Measurements from ENCODE around the gene HMX2. TPM values are rescaled to one million over a fixed set of nuclear protein-coding genes. Genes with fewer than 3 reads are reported as not detected.

Gene HMX2
- total and polyA plus RNA-seq, 8 donors: 0.14 to 0.25 (median 0.17) TPM; not detected in 4

- no peak for FAIRE-seq
- 9% methylated on average over 7 of the region's 7 CpGs for WGBS, 2 donors
- no peak for DNase-seq
- Histone ChIP-seq H3K27me3 (peaks cover 11 to 73% (median 38%) of the 10 kb centered on the region in 4 donors), H3K4me1 (peaks cover 0 to 27% (median 11%) of the 10 kb centered on the region in 3 donors), H3K36me3 (no peaks in the 10 kb centered on the region), H3K27ac (no peak overlapping the region), H3K4me3 (peak overlapping the region in 1 of 4 donors; percentile 3), H3K9me3 (no peaks in the 10 kb centered on the region)
- intact Hi-C loops (cut with DNase I): loop anchor here in 2 of 3 donors (10.0 kb wide), 2 partner anchors 246 to 426 kb away; no protein-coding TSS in a partner anchor
- TF ChIP-seq, protein P1, sequence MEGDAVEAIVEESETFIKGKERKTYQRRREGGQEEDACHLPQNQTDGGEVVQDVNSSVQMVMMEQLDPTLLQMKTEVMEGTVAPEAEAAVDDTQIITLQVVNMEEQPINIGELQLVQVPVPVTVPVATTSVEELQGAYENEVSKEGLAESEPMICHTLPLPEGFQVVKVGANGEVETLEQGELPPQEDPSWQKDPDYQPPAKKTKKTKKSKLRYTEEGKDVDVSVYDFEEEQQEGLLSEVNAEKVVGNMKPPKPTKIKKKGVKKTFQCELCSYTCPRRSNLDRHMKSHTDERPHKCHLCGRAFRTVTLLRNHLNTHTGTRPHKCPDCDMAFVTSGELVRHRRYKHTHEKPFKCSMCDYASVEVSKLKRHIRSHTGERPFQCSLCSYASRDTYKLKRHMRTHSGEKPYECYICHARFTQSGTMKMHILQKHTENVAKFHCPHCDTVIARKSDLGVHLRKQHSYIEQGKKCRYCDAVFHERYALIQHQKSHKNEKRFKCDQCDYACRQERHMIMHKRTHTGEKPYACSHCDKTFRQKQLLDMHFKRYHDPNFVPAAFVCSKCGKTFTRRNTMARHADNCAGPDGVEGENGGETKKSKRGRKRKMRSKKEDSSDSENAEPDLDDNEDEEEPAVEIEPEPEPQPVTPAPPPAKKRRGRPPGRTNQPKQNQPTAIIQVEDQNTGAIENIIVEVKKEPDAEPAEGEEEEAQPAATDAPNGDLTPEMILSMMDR (IDR thresholded peaks at IDR 0.05): no peak
- ATAC-seq: no peak
These were observed 8.8 kb upstream of the HMX2 start for GRCh38 chr10:123139165-123139520.

DNA sequence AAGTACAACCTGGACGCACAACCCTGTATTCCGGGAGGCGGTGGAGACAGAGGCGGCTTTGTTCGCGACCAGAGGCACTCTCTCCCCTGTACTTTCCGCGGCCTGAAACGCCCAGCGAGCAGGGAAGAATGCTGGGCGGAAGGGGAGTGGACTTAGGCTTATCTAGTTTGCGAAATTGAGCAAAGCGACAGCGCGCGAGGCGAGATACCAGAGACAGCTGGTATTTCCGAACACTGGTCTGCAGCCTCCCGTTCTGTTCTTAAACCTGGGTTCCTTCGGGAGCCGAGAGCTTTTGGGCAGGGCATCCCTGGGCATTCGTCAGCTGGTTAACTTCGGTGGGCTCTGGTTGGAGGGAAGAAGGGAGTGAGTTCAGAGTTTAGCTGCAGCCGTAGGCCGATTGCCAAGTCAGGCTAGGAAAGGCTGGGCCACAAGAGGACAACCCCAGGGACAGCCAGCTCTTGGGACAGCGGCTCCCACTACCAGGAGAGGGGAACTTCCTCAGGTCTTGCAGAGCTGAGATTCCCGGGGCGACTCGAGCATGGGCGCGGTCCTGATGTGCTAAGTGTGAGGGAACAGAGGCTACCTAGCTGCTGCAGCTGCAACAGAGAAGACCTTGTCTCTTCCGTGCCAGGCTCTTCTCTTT lies 8.3 kb upstream of the HMX2 start:
- H3K9me3 ChIP-seq: no peaks in the 10 kb centered on the region
- TF ChIP-seq, protein P1 (IDR thresholded peaks at IDR 0.05): no peak
- no peak overlapping the region for H3K27ac ChIP-seq
- 2 to 4% methylated on average over 29 to 32 of the region's 32 CpGs for WGBS, 2 donors
- ATAC-seq (peak; percentile 71 to 88 (median 82)), DNase-seq (peak in 5 of 6 donors; percentile 49 to 71 (median 59)), FAIRE-seq (no peak)
- intact Hi-C loops (cut with DNase I): loop anchor here in 2 of 3 donors (10.0 kb wide), 2 partner anchors 245 to 425 kb away; no protein-coding TSS in a partner anchor
- peaks cover 11 to 74% (median 36%) of the 10 kb centered on the region in 4 donors for H3K27me3 ChIP-seq
- no peaks in the 10 kb centered on the region for H3K36me3 ChIP-seq
- H3K4me1 ChIP-seq: peaks cover 0 to 27% (median 11%) of the 10 kb centered on the region in 3 donors
- H3K4me3 ChIP-seq: peak overlapping the region in 1 of 4 donors; percentile 3

DNA sequence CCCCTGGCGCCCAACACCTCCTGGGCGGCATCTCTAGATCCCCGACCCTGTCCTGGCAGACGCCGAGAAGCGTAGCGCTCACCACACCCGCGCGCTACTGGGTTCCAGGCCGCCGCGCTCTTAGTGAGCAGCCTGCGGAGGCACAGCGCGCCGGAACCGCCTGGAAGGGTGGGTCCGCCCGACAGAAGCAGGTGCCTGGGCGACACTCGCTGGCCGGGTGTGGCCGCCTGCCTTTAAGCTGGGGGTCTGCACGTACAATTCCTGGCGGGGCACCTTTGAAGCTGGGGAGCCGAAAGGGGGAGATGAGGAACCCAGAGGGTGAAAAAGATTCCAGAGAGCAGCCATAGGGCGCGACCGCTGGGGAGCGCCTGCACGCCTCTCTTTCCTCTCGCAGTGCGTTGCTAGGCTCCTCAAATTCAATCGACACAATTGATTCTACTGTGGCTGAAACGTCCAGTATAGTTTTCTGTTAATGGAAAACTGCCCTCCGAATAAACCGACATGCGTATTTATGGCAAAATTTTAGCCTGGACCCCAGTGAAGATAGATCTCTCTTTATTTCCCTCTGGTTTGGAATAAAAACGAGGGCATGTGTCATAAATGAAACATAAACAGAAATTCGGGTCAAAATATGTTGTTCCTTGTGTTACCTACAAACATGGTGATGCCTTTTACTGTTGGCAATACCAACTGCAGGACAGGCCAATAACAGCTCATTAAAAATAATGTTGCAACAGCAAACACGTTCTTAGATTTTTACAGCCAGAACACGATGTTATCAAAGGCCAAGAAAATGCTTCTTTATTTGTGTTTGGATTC lies 7.6 kb upstream of the HMX2 start:
- peak overlapping the region in 1 of 4 donors; percentile 3 for H3K4me3 ChIP-seq
- WGBS, 2 donors: 3 to 5% methylated on average over 42 to 43 of the region's 43 CpGs
- no peak for FAIRE-seq
- H3K27ac ChIP-seq: no peak overlapping the region
- H3K9me3 ChIP-seq: no peaks in the 10 kb centered on the region
- DNase-seq: peak in 1 of 6 donors; percentile 55
- peaks cover 0 to 24% (median 11%) of the 10 kb centered on the region in 3 donors for H3K4me1 ChIP-seq
- TF ChIP-seq, protein P1 (IDR thresholded peaks at IDR 0.05): no peak
- ATAC-seq: peak in 2 of 4 donors; percentile 10 to 17
- H3K27me3 ChIP-seq: peaks cover 11 to 74% (median 32%) of the 10 kb centered on the region in 4 donors
- H3K36me3 ChIP-seq: no peaks in the 10 kb centered on the region
- intact Hi-C loops (cut with DNase I): no loop called here

- H3K36me3 ChIP-seq: no peaks in the 10 kb centered on the region
- DNase-seq: no peak
- H3K27me3 ChIP-seq: peaks cover 10 to 76% (median 32%) of the 10 kb centered on the region in 4 donors
- intact Hi-C loops (cut with DNase I): no loop called here
- H3K4me1 ChIP-seq: peaks cover 0 to 20% (median 11%) of the 10 kb centered on the region in 3 donors
- no peak for FAIRE-seq
- ATAC-seq: no peak
- TF ChIP-seq, protein P1 (IDR thresholded peaks at IDR 0.05): no peak
- 4 to 8% methylated on average over 6 of the region's 6 CpGs for WGBS, 2 donors
- no peaks in the 10 kb centered on the region for H3K9me3 ChIP-seq
- no peak overlapping the region for H3K27ac ChIP-seq
- H3K4me3 ChIP-seq: no peak overlapping the region
These were observed 6.9 kb upstream of the HMX2 start for GRCh38 chr10:123140983-123141390.

Measured in pancreas (tissue), 10 donors.